CD4-positive, alpha-beta T cell (primary cell): ENCODE data around the gene GATAD2B. TPM values are rescaled to one million over a fixed set of nuclear protein-coding genes. Genes with fewer than 3 reads are reported as not detected.

Experiments used
- ATAC-seq: fragments of 200-7000 bp; cut with Tn5 transposase; one replicate; pipeline ENCODE4 v1.10.0; 2022; ENCODE audit warnings: mild to moderate bottlenecking; ENCODE audit not compliant: poor library complexity
- CTCF ChIA-PET: fragments of 350-600 bp; sonication (Branson Sonifier 250); formaldehyde crosslinking; loops from one replicate; lab custom pipeline; 2021; ENCODE audit warnings: antibody characterized with exemption, inconsistent platforms; lab: Charles Lee
- POLR2A ChIA-PET: fragments of 350-600 bp; sonication (Branson Sonifier 250); formaldehyde crosslinking; loops from one replicate; lab custom pipeline; 2021; ENCODE audit warnings: antibody characterized with exemption, inconsistent platforms; lab: Charles Lee
- DNase-seq, 14 experiments: peaks; one replicate each; pipeline ENCODE4 v3.0.0-alpha.2; 2013 to 2020; ENCODE audit warnings: mixed read lengths in 2 of 14
- H3K27ac ChIP-seq, 2 donors: one replicate each; pipeline versions ENCODE4 v1.5.1 to v1.7.0; 2013; ENCODE audit warnings: low read length in 2 of 2, low read depth in 1 of 2, mild to moderate bottlenecking in 1 of 2
- H3K27me3 ChIP-seq, 2 experiments: 1 replicate in 1 of 2; 2 replicates in 1 of 2; pipeline versions ENCODE4 v1.6.1 to v1.7.0; 2013; ENCODE audit warnings: low read length in 2 of 2, control low read depth in 1 of 2, mild to moderate bottlenecking in 1 of 2, moderate library complexity in 1 of 2; ENCODE audit not compliant: insufficient read depth in 2 of 2, control insufficient read depth in 1 of 2
- H3K36me3 ChIP-seq: one replicate; pipeline ENCODE4 v1.6.1; 2013; ENCODE audit warnings: low read length, control low read depth; ENCODE audit not compliant: insufficient read depth
- H3K4me1 ChIP-seq: one replicate; pipeline ENCODE4 v1.6.1; 2013; ENCODE audit warnings: low read length, control low read depth; ENCODE audit not compliant: insufficient read depth
- H3K4me3 ChIP-seq: one replicate; pipeline ENCODE4 v1.5.1; 2013; ENCODE audit warnings: mild to moderate bottlenecking, low read length, moderate library complexity
- H3K9me3 ChIP-seq, 2 experiments: 1 replicate in 1 of 2; 2 replicates in 1 of 2; pipeline versions ENCODE4 v1.6.1 to v1.7.0; 2013; ENCODE audit warnings: low read length in 2 of 2, mild to moderate bottlenecking in 2 of 2, control low read depth in 1 of 2, moderate library complexity in 1 of 2; ENCODE audit not compliant: control insufficient read depth in 1 of 2, insufficient read depth in 1 of 2
- H3K27ac Mint-ChIP-seq: one replicate; pipeline ENCODE4 v1.8.0; 2020; ENCODE audit warnings: mixed read lengths
- H3K27me3 Mint-ChIP-seq: one replicate; pipeline ENCODE4 v1.8.0; 2021; ENCODE audit warnings: mixed read lengths
- H3K36me3 Mint-ChIP-seq: one replicate; pipeline ENCODE4 v1.8.0; 2021; ENCODE audit warnings: low read depth, mixed read lengths
- H3K4me1 Mint-ChIP-seq: one replicate; pipeline ENCODE4 v1.8.0; 2021; ENCODE audit warnings: low read depth, mixed read lengths
- H3K4me3 Mint-ChIP-seq: one replicate; pipeline ENCODE4 v1.8.0; 2020; ENCODE audit warnings: mild to moderate bottlenecking, mixed read lengths
- H3K9me3 Mint-ChIP-seq: one replicate; pipeline ENCODE4 v1.8.0; 2020; ENCODE audit warnings: mixed read lengths
- CTCF ChIP-seq: fragments of 200-600 bp; IDR thresholded peaks from one replicate; pipeline ENCODE4 v1.8.0; 2022; ENCODE audit warnings: antibody characterized with exemption, mild to moderate bottlenecking
- intact Hi-C, 2 experiments: fragments of 100-400 bp; cut with DNase I in 1 of 2; cut with micrococcal nuclease in 1 of 2; formaldehyde crosslinking; loops; one replicate each; pipeline versions ENCODE4 v1.15.1 to v1.9.0; 2023 to 2025; cut with DNase I, micrococcal nuclease
- total RNA-seq, 174 experiments: library from RNA in 2 of 174; stranded (reverse) in 2 of 174; gene quantifications; one replicate each; pipeline ENCODE4 v1.2.3 and lab custom pipeline; 2021 to 2026

The GATAD2B gene
- total RNA-seq, 2 experiments from 2014 or later, result 51.6 to 52.3 TPM

GRCh38 chr1:153945131-153945794 lies 22.5 kb upstream of the GATAD2B start:
- peak; percentile 82 for ATAC-seq

GRCh38 chr1:153944827-153945117 lies 22.0 kb upstream of the GATAD2B start:
- H3K27me3 ChIP-seq, result no peaks in the 10 kb centered on the region
- H3K9me3 ChIP-seq, result no peaks in the 10 kb centered on the region
- peaks cover 80% of the 10 kb centered on the region for H3K36me3 Mint-ChIP-seq
- peaks cover 57% of the 10 kb centered on the region for H3K4me1 ChIP-seq
- peak overlapping the region; percentile 86 for H3K27ac Mint-ChIP-seq
- POLR2A ChIA-PET, result interaction anchor here (0.9 to 5.0 kb wide), 16 partner anchors 11 to 276 kb away, joined by 3 to 143 read pairs (median 12); partner anchors contain the start of genes CREB3L4, CRTC2, GATAD2B and INTS3
- TF ChIP-seq CTCF, result no peak
- H3K9me3 Mint-ChIP-seq, result no peaks in the 10 kb centered on the region
- DNase-seq, result no peak
- H3K4me1 Mint-ChIP-seq, result peaks cover 41% of the 10 kb centered on the region
- no peak for ATAC-seq
- CTCF ChIA-PET, result interaction anchor here (0.9 to 3.5 kb wide), 8 partner anchors 13 to 147 kb away, joined by 3 to 31 read pairs (median 8); partner anchors contain the start of genes CREB3L4, CRTC2, GATAD2B and RAB13
- peak overlapping the region; percentile 92 to 94 for H3K27ac ChIP-seq
- H3K27me3 Mint-ChIP-seq, result no peaks in the 10 kb centered on the region
- intact Hi-C loops, result loop anchor here (1.0 to 2.0 kb wide), 5 partner anchors 14 to 147 kb away; partner anchors contain the start of genes CRTC2 (in 1 of the 2) and RPS27 (in 1 of the 2)
- H3K4me3 Mint-ChIP-seq, result peak overlapping the region; percentile 89
- H3K4me3 ChIP-seq, result peak overlapping the region; percentile 84
- peaks cover 67% of the 10 kb centered on the region for H3K36me3 ChIP-seq

More at GRCh38 chr1:153945131-153945794, 22.5 kb upstream of the GATAD2B start:
- Mint-ChIP-seq H3K4me1 (peaks cover 36% of the 10 kb centered on the region), H3K36me3 (peaks cover 79% of the 10 kb centered on the region), H3K27ac (peak overlapping the region; percentile 86), H3K9me3 (no peaks in the 10 kb centered on the region), H3K4me3 (peak overlapping the region; percentile 89), H3K27me3 (no peaks in the 10 kb centered on the region)
- DNase-seq, result peak; percentile 65 to 93 (median 77)
- intact Hi-C loops, result loop anchor here (1.0 to 2.0 kb wide), 5 partner anchors 13 to 148 kb away; partner anchors contain the start of genes CRTC2 (in 1 of the 2) and RPS27 (in 1 of the 2)
- H3K27me3 ChIP-seq, result no peaks in the 10 kb centered on the region
- no peaks in the 10 kb centered on the region for H3K9me3 ChIP-seq
- H3K36me3 ChIP-seq, result peaks cover 67% of the 10 kb centered on the region
- peak overlapping the region; percentile 92 to 94 for H3K27ac ChIP-seq
- H3K4me1 ChIP-seq, result peaks cover 57% of the 10 kb centered on the region
- POLR2A ChIA-PET, result interaction anchor here (0.9 to 5.0 kb wide), 20 partner anchors 8 to 381 kb away, joined by 3 to 143 read pairs (median 6); partner anchors contain the start of genes CHTOP, CREB3L4, CRTC2 and GATAD2B
- no peak for TF ChIP-seq CTCF
- H3K4me3 ChIP-seq, result peak overlapping the region; percentile 84
- CTCF ChIA-PET, result interaction anchor here (0.9 to 3.5 kb wide), 9 partner anchors 13 to 148 kb away, joined by 3 to 31 read pairs (median 7); partner anchors contain the start of genes CREB3L4, CRTC2, GATAD2B and RAB13

GRCh38 chr1:153944005-153944826 lies 21.4 kb upstream of the GATAD2B start:
- CTCF ChIA-PET, result interaction anchor here (0.9 to 3.5 kb wide), 10 partner anchors 14 to 147 kb away, joined by 3 to 31 read pairs (median 6); partner anchors contain the start of genes CREB3L4, CRTC2, GATAD2B and RAB13
- peaks cover 60% of the 10 kb centered on the region for H3K4me1 ChIP-seq
- peak overlapping the region; percentile 89 for H3K4me3 Mint-ChIP-seq
- ATAC-seq (no peak), DNase-seq (peak in 3 of 14 experiments; percentile 25 to 50 (median 49))
- peak overlapping the region; percentile 84 for H3K4me3 ChIP-seq
- POLR2A ChIA-PET, result interaction anchor here (0.9 to 5.0 kb wide), 17 partner anchors 10 to 276 kb away, joined by 3 to 143 read pairs (median 12); partner anchors contain the start of genes CREB3L4, CRTC2, GATAD2B and INTS3
- H3K36me3 ChIP-seq, result peaks cover 67% of the 10 kb centered on the region
- no peaks in the 10 kb centered on the region for H3K9me3 Mint-ChIP-seq
- H3K27ac Mint-ChIP-seq, result peak overlapping the region; percentile 86
- H3K4me1 Mint-ChIP-seq, result peaks cover 41% of the 10 kb centered on the region
- intact Hi-C loops, result loop anchor here in 1 of 2 experiments (2.0 kb wide), 1 partner anchor 123 kb away; no protein-coding TSS in a partner anchor
- H3K9me3 ChIP-seq, result no peaks in the 10 kb centered on the region
- H3K36me3 Mint-ChIP-seq, result peaks cover 83% of the 10 kb centered on the region
- no peak for TF ChIP-seq CTCF
- H3K27ac ChIP-seq, result peak overlapping the region; percentile 92 to 94
- no peaks in the 10 kb centered on the region for H3K27me3 ChIP-seq
- H3K27me3 Mint-ChIP-seq, result no peaks in the 10 kb centered on the region
